Chondrocyte (in vitro differentiated cells): Measurements from ENCODE around the gene ADGRL3. TPM values are rescaled to one million over a fixed set of nuclear protein-coding genes. Genes with fewer than 3 reads are reported as not detected.

ENCODE experiments used
- DNase-seq: peaks from one replicate; pipeline ENCODE4 v3.0.0; 2021; ENCODE audit warnings: mixed read lengths, low spot score
- H3K27ac Mint-ChIP-seq: one replicate; pipeline ENCODE4 v1.8.0; 2021; ENCODE audit warnings: mild to moderate bottlenecking, moderate library complexity, mixed read lengths; ENCODE audit not compliant: unreplicated experiment
- H3K27me3 Mint-ChIP-seq: 2 replicates; pipeline ENCODE4 v1.8.0; 2021; ENCODE audit warnings: low read depth, mixed read lengths
- H3K36me3 Mint-ChIP-seq: 2 replicates; pipeline ENCODE4 v1.8.0; 2021; ENCODE audit warnings: low read depth, mixed read lengths
- H3K4me1 Mint-ChIP-seq: 2 replicates; pipeline ENCODE4 v1.8.0; 2021; ENCODE audit warnings: low read depth, mild to moderate bottlenecking, mixed read lengths
- H3K4me3 Mint-ChIP-seq: one replicate; pipeline ENCODE4 v1.8.0; 2021; ENCODE audit warnings: mild to moderate bottlenecking, moderate library complexity, mixed read lengths; ENCODE audit not compliant: unreplicated experiment
- H3K9me3 Mint-ChIP-seq: 2 replicates; pipeline ENCODE4 v1.8.0; 2021; ENCODE audit warnings: low read depth, mixed read lengths
- CTCF ChIP-seq: fragments of 200-600 bp; sonication (generic); IDR thresholded peaks from 2 replicates; pipeline ENCODE4 v1.5.0; 2021; ENCODE audit warnings: antibody characterized with exemption, mild to moderate bottlenecking, moderate library complexity
- total RNA-seq: library from RNA; stranded (reverse); gene quantifications from 3 replicates; pipeline ENCODE4 v1.2.1, GENCODE V29; 2021

ADGRL3 gene
- total RNA-seq, 1 donor from 2014 or later, result 11.6 TPM

- TF ChIP-seq CTCF, result no peak
- no peak for DNase-seq
- H3K4me1 Mint-ChIP-seq, result peaks cover 36% of the 10 kb centered on the region
- no peaks in the 10 kb centered on the region for H3K9me3 Mint-ChIP-seq
- no peak overlapping the region for H3K27ac Mint-ChIP-seq
- H3K36me3 Mint-ChIP-seq, result peaks cover 2% of the 10 kb centered on the region
- H3K27me3 Mint-ChIP-seq, result no peaks in the 10 kb centered on the region
- no peak overlapping the region for H3K4me3 Mint-ChIP-seq
Measured at GRCh38 chr4:61223385-61223784, 23.3 kb downstream of the ADGRL3 start.

- peaks cover 2% of the 10 kb centered on the region for H3K36me3 Mint-ChIP-seq
- no peaks in the 10 kb centered on the region for H3K9me3 Mint-ChIP-seq
- TF ChIP-seq CTCF, result no peak
- H3K27ac Mint-ChIP-seq, result no peak overlapping the region
- no peak overlapping the region for H3K4me3 Mint-ChIP-seq
- no peaks in the 10 kb centered on the region for H3K27me3 Mint-ChIP-seq
- DNase-seq, result no peak
- peaks cover 36% of the 10 kb centered on the region for H3K4me1 Mint-ChIP-seq
Measured at GRCh38 chr4:61224573-61224972, 24.4 kb downstream of the ADGRL3 start.

- H3K4me1 Mint-ChIP-seq, result peaks cover 30% of the 10 kb centered on the region
- H3K9me3 Mint-ChIP-seq, result no peaks in the 10 kb centered on the region
- H3K4me3 Mint-ChIP-seq, result no peak overlapping the region
- no peak overlapping the region for H3K27ac Mint-ChIP-seq
- no peak for DNase-seq
- no peaks in the 10 kb centered on the region for H3K36me3 Mint-ChIP-seq
- no peaks in the 10 kb centered on the region for H3K27me3 Mint-ChIP-seq
- no peak for TF ChIP-seq CTCF
Measured at GRCh38 chr4:61225656-61226055, 25.5 kb downstream of the ADGRL3 start.

GRCh38 chr4:61231421-61231820, 31.3 kb downstream of the ADGRL3 start:
- no peak overlapping the region for H3K27ac Mint-ChIP-seq
- TF ChIP-seq CTCF, result no peak
- DNase-seq, result no peak
- no peaks in the 10 kb centered on the region for H3K27me3 Mint-ChIP-seq
- peaks cover 2% of the 10 kb centered on the region for H3K4me1 Mint-ChIP-seq
- H3K4me3 Mint-ChIP-seq, result no peak overlapping the region
- H3K36me3 Mint-ChIP-seq, result no peaks in the 10 kb centered on the region
- H3K9me3 Mint-ChIP-seq, result no peaks in the 10 kb centered on the region

- DNase-seq, result no peak
- Mint-ChIP-seq H3K27me3 (no peaks in the 10 kb centered on the region), H3K4me1 (peaks cover 8% of the 10 kb centered on the region), H3K27ac (no peak overlapping the region), H3K36me3 (no peaks in the 10 kb centered on the region), H3K4me3 (no peak overlapping the region), H3K9me3 (no peaks in the 10 kb centered on the region)
- no peak for TF ChIP-seq CTCF
Measured at GRCh38 chr4:61239250-61239649, 39.1 kb downstream of the ADGRL3 start.
